Suprapubic skin (tissue), 4 donors: ENCODE results near the gene ARFGAP3.

Source experiments
- EP300 ChIP-seq: sonication (generic); formaldehyde crosslinking; IDR thresholded peaks from one replicate; pipeline ENCODE4 v1.6.1; 2017; ENCODE audit warnings: antibody characterized with exemption
- POLR2A ChIP-seq, 2 donors: fragments of 450-650 bp; IDR thresholded peaks; one replicate each; pipeline ENCODE4 v1.6.1; 2017; ENCODE audit warnings: antibody characterized with exemption in 2 of 2, mild to moderate bottlenecking in 2 of 2, moderate library complexity in 2 of 2
- POLR2AphosphoS5 ChIP-seq, 3 donors: sonication (generic); formaldehyde crosslinking; IDR thresholded peaks; one replicate each; pipeline ENCODE4 v1.6.1; 2017; ENCODE audit warnings: antibody characterized with exemption in 3 of 3
- TF ChIP-seq, protein P1 (sequence below), 2 donors: fragments of 200-600 bp in 1 of 2; fragments of 450-650 bp in 1 of 2; sonication (generic) in 1 of 2; IDR thresholded peaks; one replicate each; pipeline ENCODE4 v1.5.1; 2016 to 2019; ENCODE audit warnings: antibody characterized with exemption in 2 of 2, mild to moderate bottlenecking in 1 of 2, moderate library complexity in 1 of 2

DNA sequence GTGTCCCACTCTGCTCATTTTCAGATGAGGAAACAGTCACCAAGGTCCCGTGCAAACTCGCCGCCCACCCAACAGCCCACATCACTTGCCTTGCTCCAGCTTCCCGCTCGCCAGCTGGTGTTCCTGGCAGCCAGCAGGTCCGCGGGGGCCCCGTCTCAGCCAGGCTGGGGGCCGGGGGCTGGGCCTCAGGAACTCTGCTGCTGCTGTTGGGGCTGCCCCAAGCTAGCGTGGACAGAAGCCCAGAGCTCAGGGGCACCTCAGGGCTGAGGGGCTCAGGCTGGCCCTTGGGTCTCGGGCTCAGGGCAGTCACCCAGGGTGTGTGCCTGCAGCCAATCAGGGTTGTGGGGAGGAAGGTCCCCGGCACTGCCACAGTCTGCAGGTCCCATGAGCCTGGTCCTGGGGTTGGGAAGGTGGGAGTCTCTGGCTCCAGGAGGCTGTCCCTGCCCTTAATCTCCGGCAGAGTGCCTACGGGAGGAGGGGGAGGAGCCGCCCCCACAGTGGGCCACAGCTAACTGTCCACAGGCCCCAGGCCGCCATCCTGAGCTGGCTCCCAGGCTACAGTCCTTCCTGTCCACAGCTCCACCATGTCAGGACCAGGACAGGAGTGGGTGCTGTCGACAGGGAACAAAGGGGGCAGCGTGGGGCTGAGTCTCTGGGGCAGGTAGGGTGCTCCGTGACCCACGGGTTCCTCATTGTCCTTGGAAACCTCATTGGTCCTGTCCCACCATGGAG, 65.2 kb downstream of the ARFGAP3 start:
- no peak for TF ChIP-seq POLR2A (IDR thresholded peaks at IDR 0.05)
- TF ChIP-seq, protein P1, sequence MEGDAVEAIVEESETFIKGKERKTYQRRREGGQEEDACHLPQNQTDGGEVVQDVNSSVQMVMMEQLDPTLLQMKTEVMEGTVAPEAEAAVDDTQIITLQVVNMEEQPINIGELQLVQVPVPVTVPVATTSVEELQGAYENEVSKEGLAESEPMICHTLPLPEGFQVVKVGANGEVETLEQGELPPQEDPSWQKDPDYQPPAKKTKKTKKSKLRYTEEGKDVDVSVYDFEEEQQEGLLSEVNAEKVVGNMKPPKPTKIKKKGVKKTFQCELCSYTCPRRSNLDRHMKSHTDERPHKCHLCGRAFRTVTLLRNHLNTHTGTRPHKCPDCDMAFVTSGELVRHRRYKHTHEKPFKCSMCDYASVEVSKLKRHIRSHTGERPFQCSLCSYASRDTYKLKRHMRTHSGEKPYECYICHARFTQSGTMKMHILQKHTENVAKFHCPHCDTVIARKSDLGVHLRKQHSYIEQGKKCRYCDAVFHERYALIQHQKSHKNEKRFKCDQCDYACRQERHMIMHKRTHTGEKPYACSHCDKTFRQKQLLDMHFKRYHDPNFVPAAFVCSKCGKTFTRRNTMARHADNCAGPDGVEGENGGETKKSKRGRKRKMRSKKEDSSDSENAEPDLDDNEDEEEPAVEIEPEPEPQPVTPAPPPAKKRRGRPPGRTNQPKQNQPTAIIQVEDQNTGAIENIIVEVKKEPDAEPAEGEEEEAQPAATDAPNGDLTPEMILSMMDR (IDR thresholded peaks at IDR 0.05): no peak
- TF ChIP-seq EP300: no peak
- TF ChIP-seq POLR2AphosphoS5 (IDR thresholded peaks at IDR 0.05): no peak
